Activated CD4-positive, alpha-beta T cell treated with anti-CD3 and anti-CD28 coated beads, Interleukin-2, amount 50 U/mL, for 16 hours (primary cell): ENCODE measurements around the gene EDAR.

ENCODE experiments used
- DNase-seq: peaks from one replicate; pipeline ENCODE4 v3.0.0-alpha.2; 2020

EDAR gene

GRCh38 chr2:109000738-109001137 lies 11.7 kb upstream of the EDAR start:
- no peak for DNase-seq

GRCh38 chr2:108998911-108999310 lies 9.9 kb upstream of the EDAR start:
- no peak for DNase-seq

GRCh38 chr2:108994178-108994577 lies 5.2 kb upstream of the EDAR start:
- no peak for DNase-seq

- no peak for DNase-seq
These were observed 4.3 kb upstream of the EDAR start for GRCh38 chr2:108993095-108993937.

GRCh38 chr2:108988076-108988795 lies 784 bp downstream of the EDAR start:
- DNase-seq = no peak

- no peak for DNase-seq
These were observed 2.0 kb downstream of the EDAR start for GRCh38 chr2:108986916-108987510.

GRCh38 chr2:108983610-108984009 lies 5.4 kb downstream of the EDAR start:
- DNase-seq = no peak

- DNase-seq = no peak
These were observed 6.0 kb downstream of the EDAR start for GRCh38 chr2:108983061-108983460.

GRCh38 chr2:108982259-108982679 lies 6.8 kb downstream of the EDAR start:
- DNase-seq = no peak

- no peak for DNase-seq
These were observed 7.2 kb downstream of the EDAR start for GRCh38 chr2:108981846-108982245.

- DNase-seq = no peak
These were observed 8.9 kb downstream of the EDAR start for GRCh38 chr2:108980076-108980475.

GRCh38 chr2:108979461-108979860 lies 9.6 kb downstream of the EDAR start:
- DNase-seq = no peak

- no peak for DNase-seq
These were observed 10.3 kb downstream of the EDAR start for GRCh38 chr2:108978709-108979111.

GRCh38 chr2:108975613-108976435 lies 13.2 kb downstream of the EDAR start:
- DNase-seq = no peak

GRCh38 chr2:108974674-108975073 lies 14.3 kb downstream of the EDAR start:
- no peak for DNase-seq

- no peak for DNase-seq
These were observed 16.4 kb downstream of the EDAR start for GRCh38 chr2:108972663-108973062.

GRCh38 chr2:108971661-108972566 lies 17.1 kb downstream of the EDAR start:
- no peak for DNase-seq

GRCh38 chr2:108970369-108970768 lies 18.7 kb downstream of the EDAR start:
- DNase-seq = no peak

GRCh38 chr2:108969856-108970255 lies 19.2 kb downstream of the EDAR start:
- DNase-seq = no peak

- no peak for DNase-seq
These were observed 20.4 kb downstream of the EDAR start for GRCh38 chr2:108968619-108969018.

- no peak for DNase-seq
These were observed 21.3 kb downstream of the EDAR start for GRCh38 chr2:108967757-108968156.
